Loucy (cell line): ENCODE data around the gene FKBP1A.
A peak's percentile ranks its signal among the peaks of the same experiment; 100 is the strongest.

Source experiments
- H2AFZ ChIP-seq: fragments of 200-600 bp; sonication (generic); 2 replicates; pipeline ENCODE4 v1.6.0; 2016; ENCODE audit warnings: antibody characterized with exemption, mild to moderate bottlenecking, low read length, moderate library complexity
- H3F3A ChIP-seq: fragments of 200-600 bp; 2 replicates; pipeline ENCODE4 v1.6.0; 2016; ENCODE audit warnings: antibody characterized with exemption, low read depth, mild to moderate bottlenecking
- H3K27me3 ChIP-seq: fragments of 200-600 bp; sonication (generic); 2 replicates; pipeline ENCODE4 v1.6.1; 2014; ENCODE audit warnings: low read length, mild to moderate bottlenecking; ENCODE audit not compliant: insufficient read depth, poor library complexity, severe bottlenecking
- H3K36me3 ChIP-seq: fragments of 200-600 bp; sonication (generic); 2 replicates; pipeline ENCODE4 v1.6.1; 2016; ENCODE audit warnings: low read length; ENCODE audit not compliant: insufficient read depth
- H3K4me1 ChIP-seq: fragments of 200-600 bp; sonication (generic); 2 replicates; pipeline ENCODE4 v1.5.1; 2014; ENCODE audit warnings: low read length, mild to moderate bottlenecking; ENCODE audit not compliant: insufficient read depth, poor library complexity, severe bottlenecking
- H3K4me2 ChIP-seq: fragments of 200-600 bp; sonication (generic); 2 replicates; pipeline ENCODE4 v1.6.0; 2014; ENCODE audit warnings: antibody characterized with exemption, low read length, low read depth, mild to moderate bottlenecking; ENCODE audit not compliant: poor library complexity, severe bottlenecking
- H3K4me3 ChIP-seq: fragments of 200-600 bp; sonication (generic); 2 replicates; pipeline ENCODE4 v1.5.1; 2014; ENCODE audit warnings: low read length, mild to moderate bottlenecking, mixed read lengths; ENCODE audit not compliant: poor library complexity, severe bottlenecking
- H3K79me2 ChIP-seq: fragments of 200-600 bp; sonication (generic); 2 replicates; pipeline ENCODE4 v1.6.1; 2014; ENCODE audit warnings: low read length; ENCODE audit not compliant: insufficient read depth
- H3K9ac ChIP-seq: fragments of 200-600 bp; sonication (generic); 2 replicates; pipeline ENCODE4 v1.6.0; 2014; ENCODE audit warnings: mild to moderate bottlenecking, low read depth, low read length, moderate library complexity; ENCODE audit not compliant: poor library complexity, severe bottlenecking
- H3K9me2 ChIP-seq: fragments of 200-600 bp; sonication (generic); replicated peaks from 2 replicates; pipeline ENCODE4 v1.6.1; 2016; ENCODE audit warnings: low read depth, low read length, mixed read lengths
- H3K9me3 ChIP-seq: fragments of 200-600 bp; sonication (generic); 2 replicates; pipeline ENCODE4 v1.6.1; 2014; ENCODE audit warnings: mild to moderate bottlenecking, antibody characterized with exemption, low read length, low read depth; ENCODE audit not compliant: insufficient read depth
- H4K20me1 ChIP-seq: fragments of 200-600 bp; sonication (generic); 2 replicates; pipeline ENCODE4 v1.6.0; 2014; ENCODE audit warnings: antibody characterized with exemption, low read length, mild to moderate bottlenecking; ENCODE audit not compliant: insufficient read depth, poor library complexity, severe bottlenecking
- CTCF ChIP-seq: fragments of 200-600 bp; sonication (generic); conservative IDR thresholded peaks from 2 replicates; pipeline ENCODE4 v1.5.1; 2014; ENCODE audit warnings: mild to moderate bottlenecking, antibody characterized with exemption, low read length
- EZH2phosphoT487 ChIP-seq: fragments of 200-600 bp; IDR thresholded peaks from 2 replicates; pipeline ENCODE4 v1.6.1; 2018; ENCODE audit warnings: antibody characterized with exemption, mild to moderate bottlenecking, moderate library complexity, borderline replicate concordance

The FKBP1A gene

GRCh38 chr20:1423206-1423605 is 30.4 kb upstream of the FKBP1A start:
- Histone ChIP-seq H3K27me3 (no peaks in the 10 kb centered on the region), H3K9me3 (no peaks in the 10 kb centered on the region), H3K79me2 (no peaks in the 10 kb centered on the region), H3K9ac (no peak overlapping the region), H4K20me1 (no peaks in the 10 kb centered on the region), H3K36me3 (no peaks in the 10 kb centered on the region), H3K9me2 (no peaks in the 10 kb centered on the region), H2AFZ (peak overlapping the region; percentile 59), H3K4me3 (no peak overlapping the region), H3K4me1 (peaks cover 21% of the 10 kb centered on the region), H3K4me2 (no peak overlapping the region), H3F3A (no peaks in the 10 kb centered on the region)
- TF ChIP-seq EZH2phosphoT487 (no peak), CTCF (no peak)

- no peaks in the 10 kb centered on the region for H3K27me3 ChIP-seq
- no peak overlapping the region for H3K4me3 ChIP-seq
- no peak overlapping the region for H3K9ac ChIP-seq
- no peaks in the 10 kb centered on the region for H4K20me1 ChIP-seq
- no peaks in the 10 kb centered on the region for H3K9me2 ChIP-seq
- no peaks in the 10 kb centered on the region for H3K79me2 ChIP-seq
- no peak overlapping the region for H2AFZ ChIP-seq
- no peaks in the 10 kb centered on the region for H3K9me3 ChIP-seq
- H3K4me1 ChIP-seq = peaks cover 21% of the 10 kb centered on the region
- no peaks in the 10 kb centered on the region for H3F3A ChIP-seq
- H3K4me2 ChIP-seq = no peak overlapping the region
- no peaks in the 10 kb centered on the region for H3K36me3 ChIP-seq
- no peak for TF ChIP-seq EZH2phosphoT487
- no peak for TF ChIP-seq CTCF
Measured at GRCh38 chr20:1422753-1423152, 29.9 kb upstream of the FKBP1A start.

GRCh38 chr20:1420066-1420465 is 27.2 kb upstream of the FKBP1A start:
- Histone ChIP-seq H3K4me1 (peaks cover 5% of the 10 kb centered on the region), H3K9me3 (no peaks in the 10 kb centered on the region), H4K20me1 (no peaks in the 10 kb centered on the region), H3K79me2 (no peaks in the 10 kb centered on the region), H3F3A (no peaks in the 10 kb centered on the region), H3K27me3 (no peaks in the 10 kb centered on the region), H3K9me2 (no peaks in the 10 kb centered on the region), H3K4me3 (no peak overlapping the region), H3K4me2 (no peak overlapping the region), H3K36me3 (no peaks in the 10 kb centered on the region), H3K9ac (no peak overlapping the region), H2AFZ (no peak overlapping the region)
- no peak for TF ChIP-seq CTCF
- TF ChIP-seq EZH2phosphoT487 = no peak
